Muscle of arm (tissue), 12 donors: ENCODE measurements around the gene STX18. TPM values are rescaled to one million over a fixed set of nuclear protein-coding genes. Genes with fewer than 3 reads are reported as not detected.
"Not testable (repeated sequence)": the region's sequence is repeated elsewhere in the genome, so short reads cannot be mapped to it uniquely, and the experiment has no call there.

Source experiments
- DNase-seq: peaks from one replicate; pipeline ENCODE4 v3.0.0-alpha.2; 2013
- polyA plus RNA-seq, 12 donors: library from polyadenylated mRNA; unstranded; fragments of 120-200 nt; gene quantifications; one replicate each; pipeline ENCODE4 v1.2.1, GENCODE V29; 2013; ENCODE audit not compliant: insufficient read length in 12 of 12

STX18 gene
- polyA plus RNA-seq, 12 donors = 25.3 to 54.9 (median 32.5) TPM; not detected in 1

GRCh38 chr4:4481399-4481994 is 60.4 kb downstream of the STX18 start:
- no peak for DNase-seq

DNA sequence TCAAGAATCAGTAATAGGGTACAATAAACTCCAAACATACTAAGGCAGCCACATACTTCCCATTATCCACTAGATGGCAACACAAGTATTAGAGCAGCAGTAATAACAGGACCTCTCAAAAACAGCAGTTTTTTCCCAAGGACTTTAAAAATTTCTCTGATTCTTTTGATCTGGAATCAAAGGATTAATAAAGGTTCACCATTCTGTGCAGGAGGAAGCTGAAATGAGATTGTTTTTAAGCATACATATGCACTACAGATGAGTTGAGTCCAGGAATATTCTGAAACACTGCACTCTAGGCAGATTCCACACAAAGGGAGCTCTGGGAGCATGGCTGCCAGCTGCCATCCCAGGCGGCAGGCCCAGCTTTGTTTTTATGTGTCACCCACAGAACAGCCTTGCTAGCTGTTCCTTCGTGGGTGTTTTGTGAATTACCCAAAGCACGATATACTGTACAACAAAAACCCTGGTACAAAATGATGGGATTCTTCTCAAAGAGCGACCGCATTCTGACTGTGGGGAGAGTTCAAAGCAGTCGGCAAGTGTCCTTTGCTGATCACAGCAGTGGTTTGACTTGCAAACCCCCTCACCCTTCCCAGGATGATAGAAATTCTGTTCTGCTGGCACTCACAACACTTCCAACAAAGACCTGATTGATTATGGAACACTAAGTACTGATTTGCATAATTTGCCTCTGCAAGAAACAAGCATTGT is 61.0 kb downstream of the STX18 start:
- peak; percentile 12 for DNase-seq

DNA sequence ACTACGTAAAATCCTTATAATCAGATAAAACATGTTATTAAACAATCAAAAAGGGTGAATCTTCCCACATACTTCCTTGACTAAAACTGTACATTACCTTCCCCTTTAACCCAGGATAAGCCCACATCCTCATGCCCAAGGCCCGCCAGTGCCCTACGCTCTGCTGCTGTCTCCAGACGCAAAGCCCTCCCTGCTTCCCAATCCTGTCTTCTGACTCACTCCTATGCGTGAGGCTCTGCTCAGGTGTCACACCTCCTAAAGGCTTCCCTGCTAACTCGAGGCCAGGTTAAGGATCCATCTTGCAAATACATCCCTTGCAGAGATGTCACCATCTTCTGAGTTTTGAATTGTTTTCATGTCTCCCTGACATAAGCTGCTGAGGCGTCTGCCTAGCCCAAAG is 61.6 kb downstream of the STX18 start:
- no peak for DNase-seq

GRCh38 chr4:4479366-4479765 is 62.5 kb downstream of the STX18 start:
- no peak for DNase-seq

DNA sequence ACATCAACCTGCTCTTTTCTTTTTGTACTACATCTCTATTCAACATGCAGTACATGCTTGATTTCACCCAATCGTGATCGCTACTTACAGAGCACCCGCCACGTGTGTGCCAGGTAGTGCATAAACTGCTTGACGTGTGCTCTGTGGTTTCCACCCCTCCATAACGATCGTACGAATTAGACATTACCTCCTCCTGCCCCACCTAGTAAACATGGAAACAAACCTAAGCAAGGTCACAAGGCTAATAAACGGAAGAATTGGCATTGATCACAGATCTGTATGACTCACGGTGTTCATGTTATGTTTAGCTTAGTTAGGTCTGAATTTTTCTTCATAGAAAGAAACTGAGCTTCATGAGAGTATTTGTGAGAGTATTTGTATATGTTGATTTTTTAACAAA is 64.1 kb downstream of the STX18 start:
- no peak for DNase-seq

DNA sequence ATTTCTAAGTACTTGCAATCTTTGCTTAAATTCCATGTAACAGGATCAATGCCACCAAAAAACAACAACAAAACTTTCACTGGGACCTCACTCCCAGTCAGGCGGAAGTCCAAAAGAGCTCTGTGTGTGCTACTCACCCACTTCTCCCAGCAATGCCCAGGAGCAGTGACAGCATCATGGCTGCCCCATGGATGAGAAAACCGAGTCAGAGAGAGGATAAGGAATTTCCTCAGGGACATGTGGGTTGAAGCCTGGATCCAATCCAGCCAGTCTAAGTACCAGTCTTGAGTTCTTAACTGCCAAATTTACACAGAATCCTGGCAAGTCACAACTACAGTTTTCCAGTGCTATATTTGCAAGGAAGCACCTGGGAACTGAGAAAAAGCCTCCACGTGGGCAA is 64.5 kb downstream of the STX18 start:
- DNase-seq = no peak

- no peak for DNase-seq
These were observed 67.4 kb downstream of the STX18 start for GRCh38 chr4:4474476-4474875.

DNA sequence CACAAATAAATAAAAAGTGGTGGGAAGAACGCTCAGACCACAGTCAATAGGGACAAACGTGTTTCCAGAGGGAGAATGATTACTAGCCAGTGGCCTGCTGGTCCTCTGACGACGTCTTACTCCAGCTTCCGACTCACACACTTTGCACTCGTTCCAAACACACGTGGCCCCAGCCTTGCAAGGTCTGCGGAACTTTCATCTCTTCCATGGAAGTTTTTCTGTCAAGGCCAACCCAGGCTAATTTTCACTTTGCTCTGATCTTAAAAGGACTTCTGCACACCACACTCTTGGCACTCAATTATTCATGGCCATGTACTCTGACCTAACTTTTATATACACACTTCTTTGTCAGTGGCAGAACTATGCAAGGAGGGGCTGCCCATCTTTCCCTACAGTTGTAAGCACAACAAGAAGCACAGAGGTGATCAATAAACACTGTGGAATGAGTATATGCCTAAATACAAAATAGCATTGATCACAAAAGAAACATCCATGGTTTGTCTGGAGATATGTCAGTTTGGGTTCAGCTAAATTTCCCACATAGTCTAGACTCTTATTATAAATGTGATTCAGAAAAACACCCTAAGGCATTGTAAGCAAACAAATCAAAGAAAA is 69.4 kb downstream of the STX18 start:
- DNase-seq = no peak

- no peak for DNase-seq
These were observed 70.7 kb downstream of the STX18 start for GRCh38 chr4:4471195-4471594.

- DNase-seq = no peak
These were observed 71.6 kb downstream of the STX18 start for GRCh38 chr4:4470208-4470607.

DNA sequence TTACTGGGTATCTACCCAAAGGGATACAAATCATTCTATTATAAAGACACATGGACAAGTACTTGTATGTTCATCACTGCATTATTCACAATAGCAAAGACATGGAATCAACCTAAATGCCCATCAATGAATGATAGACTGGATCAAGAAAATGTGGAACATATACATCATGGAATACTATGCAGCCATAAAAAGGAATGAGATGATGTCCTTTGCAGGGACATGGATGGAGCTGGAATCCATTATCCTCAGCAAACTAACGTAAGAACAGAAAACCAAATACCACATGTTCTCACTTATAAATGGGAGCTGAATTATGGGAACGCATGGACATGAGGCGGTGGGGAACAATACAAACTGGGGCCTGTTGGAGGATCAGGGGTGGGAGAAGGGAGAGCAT is 76.6 kb downstream of the STX18 start:
- not testable (repeated sequence) for DNase-seq

DNA sequence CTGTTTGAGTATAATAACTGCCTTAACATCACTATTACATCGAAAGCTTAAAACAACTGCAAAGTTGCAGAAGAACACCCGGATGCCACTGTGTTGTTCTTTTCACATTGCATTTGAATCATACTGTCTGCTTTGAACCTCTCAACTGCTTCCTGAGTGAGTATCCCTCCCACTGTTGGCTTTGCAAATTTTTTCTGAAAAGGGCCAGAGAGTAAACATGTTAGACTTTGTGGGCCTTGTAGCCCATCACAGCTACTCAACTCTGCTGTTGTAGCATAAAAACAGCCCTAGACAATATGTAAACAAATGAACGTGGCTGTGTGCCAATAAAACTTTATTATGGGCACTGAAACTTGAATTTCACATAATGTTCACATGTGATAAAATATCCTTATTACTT is 78.9 kb downstream of the STX18 start:
- no peak for DNase-seq

DNA sequence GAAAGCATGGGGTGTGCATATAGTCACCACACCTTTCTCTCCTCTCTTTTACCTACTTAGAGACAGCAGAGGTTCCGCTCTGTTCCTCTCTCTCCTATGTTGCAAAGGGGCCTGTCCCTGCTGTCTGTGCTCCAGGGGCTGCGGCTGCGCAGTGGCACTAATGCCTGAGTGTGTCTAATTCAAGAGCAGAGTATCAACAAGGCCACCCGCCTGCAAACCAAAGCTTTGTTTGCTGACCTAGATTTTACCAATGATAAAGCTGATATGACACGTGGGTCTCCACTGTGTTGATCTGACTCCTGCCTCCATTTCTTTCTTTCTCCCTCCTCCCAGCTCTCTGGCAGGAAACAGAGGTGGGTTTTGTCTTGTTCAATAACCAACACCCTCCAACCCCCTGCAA is 80.0 kb downstream of the STX18 start:
- DNase-seq = no peak

GRCh38 chr4:4461178-4461577 is 80.7 kb downstream of the STX18 start:
- no peak for DNase-seq

DNA sequence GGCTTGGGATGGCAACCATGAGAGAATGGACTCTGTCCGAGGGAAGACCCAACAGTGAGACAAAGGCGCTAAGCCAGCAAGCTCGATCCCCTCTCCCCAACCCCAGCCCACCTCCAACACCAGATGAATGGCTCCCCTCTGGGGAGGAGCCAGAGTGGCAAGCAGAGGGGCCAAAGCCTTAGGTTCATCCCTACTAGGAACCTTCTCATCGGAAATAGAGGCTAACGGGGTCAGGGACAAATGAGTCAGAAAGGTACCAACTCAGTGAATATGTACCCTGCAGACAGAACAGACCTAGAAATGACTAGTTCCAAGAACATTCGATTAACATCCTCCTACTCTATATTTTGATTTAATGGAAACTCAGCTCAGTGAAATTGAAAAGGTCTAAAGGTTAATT is 81.1 kb downstream of the STX18 start:
- no peak for DNase-seq

- no peak for DNase-seq
These were observed 82.7 kb downstream of the STX18 start for GRCh38 chr4:4459181-4459580.

GRCh38 chr4:4457803-4458553 is 83.9 kb downstream of the STX18 start:
- DNase-seq = no peak

DNA sequence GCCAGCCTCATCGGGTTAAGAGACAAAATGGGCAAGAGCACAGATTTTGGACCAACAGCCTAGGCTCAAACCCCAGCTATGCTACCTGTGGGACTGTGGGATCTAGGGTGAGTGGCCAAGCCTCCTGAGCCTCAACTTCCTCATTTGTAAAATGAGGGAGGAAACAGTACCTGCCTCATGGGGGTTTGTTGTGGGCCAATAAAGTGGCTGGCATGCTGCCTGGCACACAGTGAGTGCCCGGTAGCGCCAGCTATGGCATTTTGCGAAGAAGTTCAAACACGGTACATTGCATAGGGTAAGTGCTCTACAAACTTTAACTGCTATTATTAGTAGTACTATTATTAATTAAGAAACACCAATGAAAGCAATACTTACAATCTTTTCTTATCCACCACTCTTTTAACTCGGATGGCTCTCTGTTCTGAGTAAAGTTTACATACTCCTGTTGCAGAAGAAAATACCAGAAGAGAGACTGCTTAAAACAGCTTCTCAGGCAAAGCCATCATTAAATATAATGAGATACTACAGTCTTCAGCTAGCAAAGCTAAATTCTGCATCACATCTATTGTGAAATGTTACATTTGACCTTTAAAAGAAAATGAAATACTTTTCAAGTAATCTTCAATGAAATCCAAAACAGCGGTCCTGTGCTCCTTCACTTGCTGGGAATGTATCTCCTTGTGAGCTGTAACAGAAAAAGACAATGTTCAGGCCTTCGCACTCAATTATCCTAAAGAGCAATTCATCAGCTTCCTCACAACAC is 84.9 kb downstream of the STX18 start:
- no peak for DNase-seq

DNA sequence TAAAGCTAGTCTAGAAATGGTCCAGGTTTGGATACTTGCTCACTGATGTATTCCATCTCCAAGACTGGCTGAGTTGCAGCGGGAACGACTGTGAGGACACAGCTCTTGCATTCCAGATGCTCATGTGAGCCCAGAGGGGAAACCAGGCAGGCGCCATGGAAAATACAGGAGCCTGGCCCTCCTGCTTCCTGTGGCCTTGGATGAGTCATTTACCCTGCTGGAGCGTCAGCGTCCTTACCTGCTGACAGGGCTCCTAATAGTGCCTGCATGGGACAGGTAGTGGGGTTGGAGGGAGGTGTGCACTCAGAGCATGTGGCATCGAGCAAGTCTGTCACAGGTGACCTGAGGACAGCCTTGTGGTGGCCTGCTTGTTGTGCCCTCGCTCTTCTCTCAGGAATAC is 85.5 kb downstream of the STX18 start:
- DNase-seq = no peak

DNA sequence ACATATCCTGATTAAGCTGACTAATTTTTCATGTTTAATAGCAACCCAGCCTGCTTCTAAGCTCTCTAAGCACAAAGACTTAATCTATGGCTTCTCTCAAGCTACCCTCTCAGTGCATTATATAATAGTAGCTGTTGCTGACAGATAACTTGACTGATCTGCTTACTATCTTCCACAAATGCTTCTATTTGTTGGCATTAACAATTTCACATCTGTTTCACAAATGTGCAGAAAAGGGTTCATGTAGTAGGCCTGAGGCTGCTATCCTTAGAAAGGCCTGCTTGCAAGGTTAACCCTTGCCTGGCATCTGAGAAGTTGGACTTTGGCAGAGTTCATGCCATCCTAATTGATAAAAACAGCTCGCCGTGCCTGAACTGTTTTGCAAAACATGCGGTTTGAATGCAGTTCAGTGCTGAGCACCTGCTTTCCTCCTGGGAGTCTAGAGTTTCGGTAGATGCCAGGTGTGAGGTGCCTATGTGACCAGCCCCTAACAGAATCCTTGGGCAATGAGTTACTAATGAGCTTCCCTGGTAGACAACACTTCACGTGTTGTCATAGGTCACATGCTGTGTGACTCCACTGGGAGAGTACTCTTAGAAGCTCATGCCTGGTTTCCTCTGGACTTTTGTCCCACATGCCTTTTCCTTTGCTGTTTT is 86.5 kb downstream of the STX18 start:
- DNase-seq = no peak

- DNase-seq = no peak
These were observed 95.4 kb downstream of the STX18 start for GRCh38 chr4:4446434-4446833.
